ENCODE measurements around the gene PTGFRN.
A peak's percentile ranks its signal among the peaks of the same experiment; 100 is the strongest.

PTGFRN gene

DNA sequence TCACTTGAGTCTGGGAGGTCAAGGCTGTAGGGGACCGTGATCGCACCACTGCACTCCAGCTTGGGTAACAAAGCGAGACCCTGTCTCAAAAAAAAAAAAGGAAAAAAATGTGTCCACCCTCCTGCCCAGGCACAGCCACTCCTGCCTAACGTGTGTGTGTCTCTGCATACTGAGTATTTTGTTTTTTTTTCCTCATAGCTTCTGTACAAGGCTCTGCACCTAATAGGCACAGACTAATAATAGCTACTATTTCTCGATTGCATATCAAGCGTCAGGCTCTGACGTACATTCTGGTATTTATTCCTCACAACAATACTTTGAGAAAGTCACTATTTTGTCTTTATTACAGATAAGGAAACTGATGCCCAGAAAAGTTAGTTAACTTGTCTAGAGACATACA lies 5.0 kb downstream of the PTGFRN start:
- DNase-seq: no peak
- no peak overlapping the region for H3K4me3 ChIP-seq
- no peaks in the 10 kb centered on the region for H3K9me3 ChIP-seq
- TF ChIP-seq, protein P1, sequence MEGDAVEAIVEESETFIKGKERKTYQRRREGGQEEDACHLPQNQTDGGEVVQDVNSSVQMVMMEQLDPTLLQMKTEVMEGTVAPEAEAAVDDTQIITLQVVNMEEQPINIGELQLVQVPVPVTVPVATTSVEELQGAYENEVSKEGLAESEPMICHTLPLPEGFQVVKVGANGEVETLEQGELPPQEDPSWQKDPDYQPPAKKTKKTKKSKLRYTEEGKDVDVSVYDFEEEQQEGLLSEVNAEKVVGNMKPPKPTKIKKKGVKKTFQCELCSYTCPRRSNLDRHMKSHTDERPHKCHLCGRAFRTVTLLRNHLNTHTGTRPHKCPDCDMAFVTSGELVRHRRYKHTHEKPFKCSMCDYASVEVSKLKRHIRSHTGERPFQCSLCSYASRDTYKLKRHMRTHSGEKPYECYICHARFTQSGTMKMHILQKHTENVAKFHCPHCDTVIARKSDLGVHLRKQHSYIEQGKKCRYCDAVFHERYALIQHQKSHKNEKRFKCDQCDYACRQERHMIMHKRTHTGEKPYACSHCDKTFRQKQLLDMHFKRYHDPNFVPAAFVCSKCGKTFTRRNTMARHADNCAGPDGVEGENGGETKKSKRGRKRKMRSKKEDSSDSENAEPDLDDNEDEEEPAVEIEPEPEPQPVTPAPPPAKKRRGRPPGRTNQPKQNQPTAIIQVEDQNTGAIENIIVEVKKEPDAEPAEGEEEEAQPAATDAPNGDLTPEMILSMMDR (IDR thresholded peaks at IDR 0.05): no peak
- no peak overlapping the region for H3K27ac ChIP-seq
- no peaks in the 10 kb centered on the region for H3K36me3 ChIP-seq
- no peaks in the 10 kb centered on the region for H3K27me3 ChIP-seq
- intact Hi-C loops (cut with DNase I; ENCODE audit: low total_unique reads): no loop called here
- H3K4me1 ChIP-seq: peaks cover 0 to 18% (median 7%) of the 10 kb centered on the region in 4 donors

DNA sequence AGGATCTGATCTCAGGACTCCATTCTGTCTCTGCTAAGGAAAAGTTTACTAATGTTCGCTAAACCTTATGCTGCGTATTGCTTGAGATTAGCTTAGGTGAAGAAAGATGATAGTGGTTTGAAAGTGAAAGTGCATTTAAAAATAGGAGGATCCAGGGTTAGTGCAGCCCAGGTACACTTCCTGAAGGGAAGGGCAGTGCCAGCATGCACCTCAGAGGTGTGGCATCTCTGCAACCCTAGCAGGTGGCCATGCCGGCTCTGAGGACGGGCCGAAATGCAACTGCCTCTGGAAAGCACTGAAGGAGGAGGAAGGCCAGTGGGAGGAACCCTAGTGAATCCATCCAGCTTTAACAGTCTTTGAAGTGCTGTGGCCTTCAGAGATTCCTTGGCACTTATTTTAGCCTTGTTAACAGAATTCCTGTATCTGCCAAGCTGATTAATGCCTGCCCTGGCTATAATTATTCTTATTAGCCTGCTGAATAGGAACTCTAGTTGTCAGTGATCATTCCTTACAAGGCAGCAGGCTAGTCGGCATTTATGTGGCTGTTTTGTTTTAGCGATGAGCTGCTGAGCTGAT lies 5.5 kb downstream of the PTGFRN start:
- Histone ChIP-seq H3K36me3 (no peaks in the 10 kb centered on the region), H3K27ac (no peak overlapping the region), H3K4me3 (no peak overlapping the region), H3K27me3 (no peaks in the 10 kb centered on the region), H3K9me3 (no peaks in the 10 kb centered on the region), H3K4me1 (peaks cover 0 to 14% (median 6%) of the 10 kb centered on the region in 4 donors)
- TF ChIP-seq, protein P1 (IDR thresholded peaks at IDR 0.05): no peak
- DNase-seq: no peak
- intact Hi-C loops (cut with DNase I; ENCODE audit: low total_unique reads): no loop called here

DNA sequence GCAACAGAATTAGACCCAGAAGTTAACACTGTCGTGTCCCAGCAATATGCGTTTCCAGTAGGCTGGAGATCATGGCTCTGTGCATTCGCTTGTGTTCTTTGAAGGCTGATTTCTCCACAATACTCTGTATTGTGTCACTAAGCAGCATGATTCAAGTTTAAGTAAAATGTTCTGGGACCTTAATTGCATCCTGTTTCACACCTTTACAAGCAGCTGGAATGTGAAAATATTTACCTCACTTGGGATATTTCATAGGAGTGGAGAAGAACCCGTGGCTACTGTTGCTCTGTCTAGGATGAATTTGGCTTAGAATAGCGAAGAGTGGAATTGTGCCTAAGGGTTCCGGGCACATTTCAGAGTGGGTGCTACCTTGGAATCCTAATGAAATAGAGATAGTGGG lies 6.3 kb downstream of the PTGFRN start:
- Histone ChIP-seq H3K27me3 (no peaks in the 10 kb centered on the region), H3K36me3 (no peaks in the 10 kb centered on the region), H3K27ac (no peak overlapping the region), H3K4me1 (peaks cover 0 to 12% (median 3%) of the 10 kb centered on the region in 4 donors), H3K9me3 (no peaks in the 10 kb centered on the region), H3K4me3 (no peak overlapping the region)
- TF ChIP-seq, protein P1 (IDR thresholded peaks at IDR 0.05): no peak
- no peak for DNase-seq
- intact Hi-C loops (cut with DNase I; ENCODE audit: low total_unique reads): no loop called here

DNA sequence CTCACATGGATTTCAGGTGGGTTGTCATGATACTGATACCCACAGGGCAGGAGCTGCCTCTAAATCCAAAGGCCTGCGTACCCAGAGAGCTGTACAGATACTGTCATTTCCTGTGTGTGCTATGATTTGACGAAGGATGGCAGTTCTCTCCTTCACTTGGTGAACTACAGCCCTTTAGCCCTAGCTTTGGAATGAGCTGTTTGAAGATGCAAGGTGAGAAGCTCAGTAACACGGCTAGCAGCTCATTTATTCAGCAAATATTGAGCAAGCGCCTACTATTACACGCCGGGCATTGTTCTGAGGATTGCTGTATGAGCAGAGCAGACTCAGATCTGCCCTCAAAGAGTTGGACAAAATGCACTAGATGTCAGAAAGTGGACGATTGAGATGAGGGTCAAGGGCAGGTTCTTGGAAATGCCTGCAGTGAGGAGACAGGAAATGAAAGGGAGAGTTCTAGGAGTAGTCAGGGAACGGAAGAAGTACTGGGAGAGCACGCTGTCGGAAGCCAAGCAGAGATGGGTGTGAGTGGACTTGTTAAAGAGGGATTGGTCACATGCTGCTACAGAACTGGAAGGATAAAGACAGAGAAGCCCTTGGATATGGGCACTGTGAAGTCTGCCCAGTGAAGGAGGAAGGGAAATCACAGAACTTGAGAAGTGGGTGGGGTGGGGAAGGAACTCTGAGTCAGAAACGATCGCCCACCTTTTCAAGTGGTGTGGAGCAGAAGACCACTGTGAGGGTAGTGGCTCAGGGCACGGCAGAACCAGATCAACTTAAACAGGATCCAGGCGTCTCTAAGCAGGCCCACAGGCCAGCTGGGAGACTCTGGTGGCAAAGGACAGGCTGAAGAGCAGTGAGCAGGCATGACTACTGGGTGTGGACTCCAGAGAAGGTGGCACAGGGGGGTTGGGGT lies 7.1 kb downstream of the PTGFRN start:
- Histone ChIP-seq H3K36me3 (no peaks in the 10 kb centered on the region), H3K4me3 (no peak overlapping the region), H3K9me3 (no peaks in the 10 kb centered on the region), H3K27ac (no peak overlapping the region), H3K27me3 (no peaks in the 10 kb centered on the region), H3K4me1 (peaks cover 0 to 6% (median 0%) of the 10 kb centered on the region in 4 donors)
- peak in 1 of 2 donors; percentile 65 for DNase-seq
- intact Hi-C loops (cut with DNase I; ENCODE audit: low total_unique reads): no loop called here
- TF ChIP-seq, protein P1 (IDR thresholded peaks at IDR 0.05): no peak

DNA sequence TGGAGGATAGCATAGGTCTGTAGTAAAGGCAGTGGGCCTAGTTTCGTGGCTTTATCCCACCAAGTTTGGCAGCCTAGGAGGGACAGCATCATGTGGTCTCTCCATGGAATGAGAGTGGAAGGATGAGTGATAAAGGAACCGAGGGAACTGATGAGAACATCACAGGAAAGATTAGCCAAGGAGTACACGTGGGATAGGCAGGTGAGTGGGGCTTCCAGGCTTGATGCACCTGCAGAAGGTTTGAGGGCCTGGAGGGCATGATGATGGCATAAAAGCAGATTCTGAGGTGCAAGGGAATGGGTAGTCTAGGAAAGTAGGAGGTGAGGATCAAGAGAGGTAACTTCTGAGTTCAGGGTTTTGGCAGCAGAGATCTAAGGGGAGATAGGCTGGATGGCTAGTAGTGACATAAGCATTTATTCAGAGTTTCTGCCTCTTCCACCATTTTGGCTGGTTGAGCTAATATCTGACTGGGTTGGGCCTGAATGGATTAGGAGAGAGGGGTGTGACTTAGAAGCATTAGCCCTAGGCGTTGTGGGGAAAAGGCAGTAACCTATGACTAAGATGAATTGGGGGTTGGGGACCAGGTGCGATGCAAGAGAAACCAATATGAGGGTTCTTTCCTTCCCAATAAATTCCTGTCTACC lies 9.1 kb downstream of the PTGFRN start:
- DNase-seq: no peak
- no peaks in the 10 kb centered on the region for H3K27me3 ChIP-seq
- intact Hi-C loops (cut with DNase I; ENCODE audit: low total_unique reads): no loop called here
- H3K4me1 ChIP-seq: no peaks in the 10 kb centered on the region
- H3K4me3 ChIP-seq: no peak overlapping the region
- no peaks in the 10 kb centered on the region for H3K36me3 ChIP-seq
- H3K9me3 ChIP-seq: no peaks in the 10 kb centered on the region
- TF ChIP-seq, protein P1 (IDR thresholded peaks at IDR 0.05): no peak
- H3K27ac ChIP-seq: no peak overlapping the region

All from tibial artery (tissue), 4 donors.